ENCODE results near the gene NSMF. TPM values are rescaled to one million over a fixed set of nuclear protein-coding genes. Genes with fewer than 3 reads are reported as not detected.

Gene NSMF
- total RNA-seq, 5 donors from 2014 or later (not counting 1 experiment from before 2014, with no cell fraction given): 40.5 to 89.5 (median 51.7) TPM

GRCh38 chr9:137406085-137406760 is 52.9 kb downstream of the NSMF start:
- ChIA-PET CTCF (no interaction called here), POLR2A (no interaction called here)
- WGBS (ENCODE audit: insufficient coverage): 87% methylated on average over 17 of the region's 20 CpGs
- Mint-ChIP-seq H3K36me3 (peaks cover 10% of the 10 kb centered on the region), H3K27ac (no peak overlapping the region), H3K27me3 (peaks cover 0 to 3% of the 10 kb centered on the region in 2 donors), H3K9me3 (no peaks in the 10 kb centered on the region), H3K4me1 (peaks cover 2 to 14% (median 8%) of the 10 kb centered on the region in 3 donors), H3K4me3 (peak overlapping the region in 2 of 3 donors; percentile 6 to 65)
- H3K4me3 ChIP-seq (ENCODE audit: control insufficient read depth in 1 of 2, extremely low read depth in 1 of 2, low read length in 1 of 2): no peak overlapping the region
- H3K9me3 ChIP-seq: no peaks in the 10 kb centered on the region
- DNase-seq (no peak), ATAC-seq (replicated peaks in 1 of 4) (no peak)
- peaks cover 0 to 34% of the 10 kb centered on the region in 2 experiments for H3K27me3 ChIP-seq (replicated peaks in 1 of 2; ENCODE audit: control insufficient read depth in 2 of 2, extremely low read depth in 1 of 2, insufficient read depth in 2 of 2, low read length in 1 of 2)
- H3K4me1 ChIP-seq (ENCODE audit: control insufficient read depth in 1 of 2, extremely low read depth in 1 of 2, insufficient read depth in 2 of 2, low read length in 2 of 2): peaks cover 0 to 23% of the 10 kb centered on the region in 2 experiments
- no peak overlapping the region for H3K27ac ChIP-seq (ENCODE audit: low read length)
- H3K36me3 ChIP-seq (ENCODE audit: control insufficient read depth in 2 of 2, extremely low read depth in 1 of 2, insufficient read depth in 1 of 2, low read length in 1 of 2): no peaks in the 10 kb centered on the region

- H3K36me3 Mint-ChIP-seq: peaks cover 10% of the 10 kb centered on the region
- 92% methylated on average over 10 of the region's 11 CpGs for WGBS (ENCODE audit: insufficient coverage)
- peaks cover 0 to 31% of the 10 kb centered on the region in 2 experiments for H3K27me3 ChIP-seq (replicated peaks in 1 of 2; ENCODE audit: control insufficient read depth in 2 of 2, extremely low read depth in 1 of 2, insufficient read depth in 2 of 2, low read length in 1 of 2)
- H3K9me3 Mint-ChIP-seq: no peaks in the 10 kb centered on the region
- ChIA-PET POLR2A (no interaction called here), CTCF (no interaction called here)
- DNase-seq (no peak), ATAC-seq (replicated peaks in 1 of 4) (no peak)
- no peak overlapping the region for H3K27ac ChIP-seq (ENCODE audit: low read length)
- H3K27ac Mint-ChIP-seq: no peak overlapping the region
- peaks cover 0 to 18% of the 10 kb centered on the region in 2 experiments for H3K4me1 ChIP-seq (ENCODE audit: control insufficient read depth in 1 of 2, extremely low read depth in 1 of 2, insufficient read depth in 2 of 2, low read length in 2 of 2)
- peaks cover 0 to 3% of the 10 kb centered on the region in 2 donors for H3K27me3 Mint-ChIP-seq
- H3K9me3 ChIP-seq: no peaks in the 10 kb centered on the region
- no peaks in the 10 kb centered on the region for H3K36me3 ChIP-seq (ENCODE audit: control insufficient read depth in 2 of 2, extremely low read depth in 1 of 2, insufficient read depth in 1 of 2, low read length in 1 of 2)
- peak overlapping the region in 2 of 3 donors; percentile 13 to 65 for H3K4me3 Mint-ChIP-seq
- peaks cover 2 to 14% (median 8%) of the 10 kb centered on the region in 3 donors for H3K4me1 Mint-ChIP-seq
- no peak overlapping the region for H3K4me3 ChIP-seq (ENCODE audit: control insufficient read depth in 1 of 2, extremely low read depth in 1 of 2, low read length in 1 of 2)
Observed at GRCh38 chr9:137405677-137406081, 53.5 kb downstream of the NSMF start.

- Mint-ChIP-seq H3K9me3 (no peaks in the 10 kb centered on the region), H3K27ac (no peak overlapping the region), H3K4me1 (peaks cover 0 to 14% (median 8%) of the 10 kb centered on the region in 3 donors), H3K4me3 (no peak overlapping the region), H3K36me3 (peaks cover 13% of the 10 kb centered on the region), H3K27me3 (peaks cover 0 to 3% of the 10 kb centered on the region in 2 donors)
- no peaks in the 10 kb centered on the region for H3K36me3 ChIP-seq (ENCODE audit: control insufficient read depth in 2 of 2, extremely low read depth in 1 of 2, insufficient read depth in 1 of 2, low read length in 1 of 2)
- no peak overlapping the region for H3K4me3 ChIP-seq (ENCODE audit: control insufficient read depth in 1 of 2, extremely low read depth in 1 of 2, low read length in 1 of 2)
- H3K4me1 ChIP-seq (ENCODE audit: control insufficient read depth in 1 of 2, extremely low read depth in 1 of 2, insufficient read depth in 2 of 2, low read length in 2 of 2): peaks cover 0 to 14% of the 10 kb centered on the region in 2 experiments
- WGBS (ENCODE audit: insufficient coverage): 93% methylated on average over 23 of the region's 24 CpGs
- POLR2A ChIA-PET: interaction anchor here in 1 of 2 donors (0.6 kb wide), 1 partner anchor 980 kb away, joined by 3 read pairs; no protein-coding TSS in a partner anchor
- ATAC-seq (replicated peaks in 1 of 4) (no peak), DNase-seq (no peak)
- H3K27me3 ChIP-seq (replicated peaks in 1 of 2; ENCODE audit: control insufficient read depth in 2 of 2, extremely low read depth in 1 of 2, insufficient read depth in 2 of 2, low read length in 1 of 2): peaks cover 0 to 27% of the 10 kb centered on the region in 2 experiments
- H3K27ac ChIP-seq (ENCODE audit: low read length): no peak overlapping the region
- CTCF ChIA-PET: no interaction called here
- no peaks in the 10 kb centered on the region for H3K9me3 ChIP-seq
Observed at GRCh38 chr9:137404961-137405567, 54.1 kb downstream of the NSMF start.

- no peak for ATAC-seq (replicated peaks in 1 of 4)
- Mint-ChIP-seq H3K27ac (no peak overlapping the region), H3K36me3 (peaks cover 18% of the 10 kb centered on the region)
Observed at GRCh38 chr9:137403269-137403668, 55.9 kb downstream of the NSMF start.

GRCh38 chr9:137402746-137403145 is 56.4 kb downstream of the NSMF start:
- ATAC-seq (replicated peaks in 1 of 4) (no peak), DNase-seq (no peak)
- CTCF ChIA-PET: no interaction called here
- H3K9me3 Mint-ChIP-seq: no peaks in the 10 kb centered on the region
- Histone ChIP-seq H3K4me1 (ENCODE audit: control insufficient read depth in 1 of 2, extremely low read depth in 1 of 2, insufficient read depth in 2 of 2, low read length in 2 of 2) (peaks cover 0 to 16% of the 10 kb centered on the region in 2 experiments), H3K36me3 (ENCODE audit: control insufficient read depth in 2 of 2, extremely low read depth in 1 of 2, insufficient read depth in 1 of 2, low read length in 1 of 2) (no peaks in the 10 kb centered on the region), H3K4me3 (ENCODE audit: control insufficient read depth in 1 of 2, extremely low read depth in 1 of 2, low read length in 1 of 2) (no peak overlapping the region), H3K9me3 (no peaks in the 10 kb centered on the region), H3K27ac (ENCODE audit: low read length) (no peak overlapping the region), H3K27me3 (replicated peaks in 1 of 2; ENCODE audit: control insufficient read depth in 2 of 2, extremely low read depth in 1 of 2, insufficient read depth in 2 of 2, low read length in 1 of 2) (peaks cover 0 to 23% of the 10 kb centered on the region in 2 experiments)
- no peak overlapping the region for H3K27ac Mint-ChIP-seq
- 93% methylated on average over 3 of the region's 11 CpGs for WGBS (ENCODE audit: insufficient coverage)
- H3K27me3 Mint-ChIP-seq: peaks cover 0 to 3% of the 10 kb centered on the region in 2 donors
- H3K4me3 Mint-ChIP-seq: no peak overlapping the region
- POLR2A ChIA-PET: no interaction called here
- H3K36me3 Mint-ChIP-seq: peaks cover 21% of the 10 kb centered on the region
- peaks cover 1 to 18% (median 8%) of the 10 kb centered on the region in 3 donors for H3K4me1 Mint-ChIP-seq

More at GRCh38 chr9:137403269-137403668, 55.9 kb downstream of the NSMF start:
- Histone ChIP-seq H3K27me3 (replicated peaks in 1 of 2; ENCODE audit: control insufficient read depth in 2 of 2, extremely low read depth in 1 of 2, insufficient read depth in 2 of 2, low read length in 1 of 2) (peaks cover 0 to 27% of the 10 kb centered on the region in 2 experiments), H3K9me3 (no peaks in the 10 kb centered on the region), H3K4me1 (ENCODE audit: control insufficient read depth in 1 of 2, extremely low read depth in 1 of 2, insufficient read depth in 2 of 2, low read length in 2 of 2) (peaks cover 0 to 14% of the 10 kb centered on the region in 2 experiments), H3K27ac (ENCODE audit: low read length) (no peak overlapping the region), H3K36me3 (ENCODE audit: control insufficient read depth in 2 of 2, extremely low read depth in 1 of 2, insufficient read depth in 1 of 2, low read length in 1 of 2) (no peaks in the 10 kb centered on the region), H3K4me3 (ENCODE audit: control insufficient read depth in 1 of 2, extremely low read depth in 1 of 2, low read length in 1 of 2) (no peak overlapping the region)
- ChIA-PET POLR2A (no interaction called here), CTCF (no interaction called here)
- H3K4me1 Mint-ChIP-seq: peaks cover 0 to 15% (median 8%) of the 10 kb centered on the region in 3 donors
- peaks cover 0 to 3% of the 10 kb centered on the region in 2 donors for H3K27me3 Mint-ChIP-seq
- WGBS (ENCODE audit: insufficient coverage): 96% methylated on average over 13 of the region's 15 CpGs
- no peak for DNase-seq
- H3K9me3 Mint-ChIP-seq: no peaks in the 10 kb centered on the region
- H3K4me3 Mint-ChIP-seq: no peak overlapping the region

- Mint-ChIP-seq H3K9me3 (no peaks in the 10 kb centered on the region), H3K27me3 (no peaks in the 10 kb centered on the region), H3K36me3 (peaks cover 18% of the 10 kb centered on the region), H3K4me1 (peaks cover 0 to 18% (median 1%) of the 10 kb centered on the region in 3 donors), H3K4me3 (no peak overlapping the region), H3K27ac (no peak overlapping the region)
- ChIA-PET POLR2A (no interaction called here), CTCF (no interaction called here)
- Histone ChIP-seq H3K27me3 (replicated peaks in 1 of 2; ENCODE audit: control insufficient read depth in 2 of 2, extremely low read depth in 1 of 2, insufficient read depth in 2 of 2, low read length in 1 of 2) (no peaks in the 10 kb centered on the region), H3K4me3 (ENCODE audit: control insufficient read depth in 1 of 2, extremely low read depth in 1 of 2, low read length in 1 of 2) (no peak overlapping the region), H3K36me3 (ENCODE audit: control insufficient read depth in 2 of 2, extremely low read depth in 1 of 2, insufficient read depth in 1 of 2, low read length in 1 of 2) (no peaks in the 10 kb centered on the region), H3K4me1 (ENCODE audit: control insufficient read depth in 1 of 2, extremely low read depth in 1 of 2, insufficient read depth in 2 of 2, low read length in 2 of 2) (peaks cover 0 to 2% of the 10 kb centered on the region in 2 experiments), H3K27ac (ENCODE audit: low read length) (no peak overlapping the region), H3K9me3 (no peaks in the 10 kb centered on the region)
- WGBS (ENCODE audit: insufficient coverage): 98% methylated on average over 57 of the region's 60 CpGs
- DNase-seq (no peak), ATAC-seq (replicated peaks in 1 of 4) (no peak)
Observed at GRCh38 chr9:137398561-137399468, 60.3 kb downstream of the NSMF start.
